Hematopoietic multipotent progenitor cell treated with erythropoietin and hydrocortisone succinate and interleukin-3 and kit ligand, for 4 days (in vitro differentiated cells): Measurements from ENCODE around the gene NR3C1.

ENCODE experiments used
- DNase-seq: peaks from one replicate; pipeline ENCODE4 v3.0.0-alpha.2; 2015

NR3C1 gene

DNA sequence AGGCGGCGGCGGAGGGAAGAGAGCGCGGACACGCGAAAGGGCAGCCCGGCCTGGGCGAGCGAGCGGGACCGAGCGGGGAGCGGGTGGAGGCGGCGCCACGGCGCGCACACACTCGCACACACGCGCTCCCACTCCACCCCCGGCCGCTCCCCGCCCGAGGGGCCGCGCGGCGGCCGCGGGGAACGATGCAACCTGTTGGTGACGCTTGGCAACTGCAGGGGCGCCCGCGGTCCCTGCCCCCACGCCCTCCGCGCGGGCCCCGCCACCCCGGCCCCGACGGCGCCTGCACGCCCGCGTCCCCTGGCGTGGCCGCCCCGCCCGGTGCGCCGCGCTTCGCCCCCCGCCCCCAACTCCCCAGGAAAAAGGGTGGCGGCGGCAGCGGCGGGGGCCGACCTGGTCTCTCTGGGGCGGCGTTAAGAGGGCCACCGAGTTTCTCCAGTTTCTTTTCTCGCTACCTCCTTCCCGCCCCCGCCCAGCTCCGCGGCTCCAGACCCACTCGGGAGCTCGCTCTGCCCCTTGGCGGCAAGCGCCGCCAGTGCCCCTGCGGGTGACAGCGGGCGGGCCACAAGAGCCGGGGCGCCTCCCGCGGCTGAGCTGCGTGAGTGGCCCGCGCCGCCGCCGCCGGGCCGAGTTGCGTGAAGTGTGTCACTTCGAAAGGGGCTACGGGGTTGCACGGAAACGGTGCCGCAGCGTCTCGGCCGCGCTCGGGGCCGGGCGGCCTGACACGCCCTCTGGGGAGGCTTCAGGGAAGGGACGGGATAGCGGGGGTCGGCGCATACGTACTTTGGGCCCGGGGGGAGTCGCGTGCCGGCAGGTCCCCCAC, at the start of gene NR3C1:
Gene NR3C1 (minus strand): TSS at position 94 of the 823 bp plus-strand sequence. CDS start 2,847 bp downstream, outside the sequence.
- peak; percentile 93 for DNase-seq

DNA sequence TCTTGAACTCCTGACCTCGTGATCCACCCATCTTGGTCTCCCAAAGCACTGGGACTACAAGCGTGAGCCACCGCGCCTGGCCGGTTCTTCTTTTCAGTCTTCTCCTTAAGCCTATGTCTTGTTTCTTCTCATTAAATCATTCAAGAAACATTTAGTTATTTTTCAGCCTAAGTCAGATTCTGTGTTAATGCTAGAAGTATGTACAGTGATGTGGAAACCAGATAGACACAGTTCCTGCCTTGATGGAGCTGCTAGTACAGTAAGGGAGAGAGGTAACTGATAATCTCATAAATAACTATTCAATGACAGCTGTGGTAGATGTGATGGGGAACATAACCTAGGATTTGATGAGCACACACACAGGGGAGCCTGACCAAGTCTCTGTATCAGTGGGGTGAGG, 46.3 kb upstream of the NR3C1 start:
- no peak for DNase-seq

DNA sequence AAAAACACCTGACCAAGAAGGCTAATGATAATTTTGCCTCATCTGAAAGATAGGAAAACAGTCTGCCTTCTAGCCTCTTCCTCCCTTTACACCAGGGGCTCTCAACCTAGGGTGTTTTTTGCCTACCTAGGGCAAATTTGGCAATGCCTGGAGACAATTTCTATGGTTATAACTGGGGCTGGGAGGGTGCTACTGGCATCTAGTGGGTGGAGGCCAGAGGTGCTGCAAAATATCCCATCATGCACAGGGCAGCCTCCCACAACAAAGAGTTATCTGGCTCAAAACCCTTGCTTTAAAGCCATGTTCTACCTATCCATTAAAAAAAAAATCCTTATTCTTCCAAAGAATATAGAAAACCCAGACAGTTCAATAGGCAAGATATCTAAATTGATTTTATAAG, 45.0 kb upstream of the NR3C1 start:
- DNase-seq = no peak

DNA sequence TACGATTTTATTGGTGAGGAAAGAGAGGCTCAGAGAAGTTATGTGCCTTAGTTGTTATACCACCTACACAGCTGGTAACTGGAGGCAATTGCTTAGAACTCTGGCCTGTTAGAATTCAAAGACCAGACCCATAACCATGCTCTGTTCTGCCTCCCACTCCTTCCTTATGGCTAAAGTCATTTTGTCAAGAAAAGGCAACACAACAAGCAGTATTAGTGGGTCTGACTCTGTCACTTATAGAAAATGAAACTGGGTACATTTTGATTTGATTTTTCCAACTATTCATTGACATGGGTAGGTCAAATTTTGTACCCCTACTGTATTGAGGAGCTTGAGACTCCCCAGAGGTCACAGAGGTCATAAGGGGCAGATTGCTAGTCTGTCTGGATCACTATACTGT, 44.5 kb upstream of the NR3C1 start:
- DNase-seq = no peak

DNA sequence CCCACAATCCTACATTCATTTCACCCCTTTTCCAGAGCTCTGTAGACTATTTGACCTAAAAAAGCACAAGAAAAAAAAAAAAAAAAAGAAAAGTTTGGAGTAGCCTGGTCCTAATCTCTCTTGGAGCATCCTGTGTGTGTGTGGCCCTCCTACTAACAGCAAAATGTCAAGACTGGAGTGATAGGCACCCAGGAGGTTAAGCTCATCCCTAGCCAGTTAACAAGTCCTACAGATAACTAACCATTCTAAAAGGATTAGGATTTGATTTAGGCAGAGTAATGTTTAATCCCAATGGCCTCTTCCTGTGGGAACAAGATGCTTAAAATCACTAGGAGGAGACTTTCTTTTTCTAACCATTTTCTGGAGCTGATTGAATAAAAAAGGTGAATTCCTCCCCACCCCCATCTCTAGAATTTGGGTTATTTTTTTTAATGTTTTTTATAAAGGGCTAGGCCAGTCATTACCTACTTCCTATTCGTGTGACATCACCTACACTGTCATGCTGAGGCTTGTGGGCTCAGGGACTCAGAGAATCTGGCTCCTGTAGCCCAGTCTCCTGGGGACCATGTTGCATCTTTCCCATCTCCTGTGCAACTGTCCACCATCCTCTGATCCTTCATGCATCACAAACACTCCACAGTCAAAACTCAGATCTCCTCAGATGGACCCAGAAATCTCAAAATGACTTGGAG, 43.2 kb upstream of the NR3C1 start:
- no peak for DNase-seq

DNA sequence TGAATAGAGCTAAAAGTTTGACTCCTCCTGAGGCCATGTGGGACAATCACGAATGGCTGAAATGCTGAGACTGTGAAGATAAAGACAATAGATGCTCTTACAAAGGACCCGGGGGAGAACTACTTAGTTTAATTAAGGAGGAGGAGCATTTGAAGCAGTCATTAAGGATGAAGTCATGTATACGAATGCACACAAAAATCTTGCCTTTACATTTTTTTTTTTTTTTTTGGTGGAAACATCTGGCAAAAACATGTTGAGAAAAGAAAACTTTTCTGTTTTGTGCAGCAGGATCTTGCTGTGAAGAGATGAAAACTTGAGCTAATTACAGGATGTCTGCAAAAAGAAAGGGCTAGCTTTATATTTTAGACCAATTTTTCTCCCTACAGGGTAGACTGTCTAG, 42.3 kb upstream of the NR3C1 start:
- DNase-seq = no peak

DNA sequence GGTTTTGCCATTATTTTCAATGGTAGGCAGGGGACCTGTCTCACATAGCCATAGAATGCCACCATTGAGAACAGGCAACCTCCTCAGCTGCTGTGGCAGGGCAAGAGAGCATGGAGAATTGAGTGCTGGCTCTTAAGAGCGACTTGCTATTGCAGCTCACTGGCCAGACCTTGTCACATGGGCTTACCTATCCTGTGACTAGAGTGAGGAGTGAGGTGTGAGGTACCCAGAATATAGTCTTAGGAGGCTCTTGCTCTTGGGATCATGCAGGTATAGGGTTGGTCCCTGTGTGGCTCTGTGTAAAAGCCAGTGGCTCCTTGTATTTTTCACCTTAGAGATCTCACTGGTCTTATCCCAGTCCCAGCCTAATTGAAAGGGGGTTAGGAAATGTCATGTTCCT, 39.8 kb upstream of the NR3C1 start:
- DNase-seq = no peak

DNA sequence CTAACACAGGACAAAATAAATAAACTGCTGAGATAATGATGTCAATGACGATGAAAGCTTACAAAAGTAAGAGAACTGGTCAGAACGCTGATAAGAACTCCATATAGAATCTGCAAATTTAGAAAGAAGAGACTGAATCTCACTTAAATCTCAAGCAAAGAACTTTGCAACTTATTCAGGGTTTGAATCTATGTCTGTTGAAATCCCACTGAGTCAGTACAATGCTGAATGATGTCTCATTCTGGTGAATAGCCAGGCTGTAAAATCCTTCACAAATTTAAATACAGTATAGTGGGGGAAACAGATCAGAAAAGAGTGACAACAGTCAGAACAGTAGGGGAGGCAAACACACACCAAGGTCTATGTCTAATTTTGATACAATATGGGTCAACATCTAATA, 38.9 kb upstream of the NR3C1 start:
- DNase-seq = no peak

DNA sequence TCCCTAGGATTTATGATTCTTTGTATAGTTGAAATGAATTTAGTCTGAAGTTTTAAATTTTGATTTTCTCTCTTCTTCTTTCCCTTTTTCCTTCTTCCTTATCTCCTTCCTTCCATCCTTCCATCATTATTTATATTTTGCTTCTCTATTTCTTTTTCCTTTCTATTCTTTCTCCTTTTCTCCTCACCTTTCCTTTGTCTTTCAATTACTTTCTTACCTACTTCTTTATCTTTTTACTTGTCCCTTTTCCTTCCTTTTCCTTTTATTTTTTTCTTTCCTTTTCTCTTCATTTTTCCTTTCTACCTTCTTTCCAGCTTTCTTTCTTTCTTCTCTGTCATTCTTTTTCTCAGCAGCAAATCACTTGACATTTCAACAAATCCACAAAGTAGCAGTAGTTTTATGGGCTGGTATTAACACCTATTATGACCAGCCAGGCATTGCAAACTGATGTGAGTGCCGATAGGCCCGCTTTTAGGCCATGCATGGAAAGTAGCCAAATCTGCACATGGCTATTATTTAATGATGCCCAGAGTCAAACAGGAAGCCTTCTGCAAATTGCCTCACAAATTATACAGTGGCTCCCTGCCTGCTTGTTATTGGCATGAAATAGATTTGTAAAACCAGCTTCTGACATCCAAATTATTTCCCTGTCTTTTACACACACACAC, 37.1 kb upstream of the NR3C1 start:
- DNase-seq = no peak

DNA sequence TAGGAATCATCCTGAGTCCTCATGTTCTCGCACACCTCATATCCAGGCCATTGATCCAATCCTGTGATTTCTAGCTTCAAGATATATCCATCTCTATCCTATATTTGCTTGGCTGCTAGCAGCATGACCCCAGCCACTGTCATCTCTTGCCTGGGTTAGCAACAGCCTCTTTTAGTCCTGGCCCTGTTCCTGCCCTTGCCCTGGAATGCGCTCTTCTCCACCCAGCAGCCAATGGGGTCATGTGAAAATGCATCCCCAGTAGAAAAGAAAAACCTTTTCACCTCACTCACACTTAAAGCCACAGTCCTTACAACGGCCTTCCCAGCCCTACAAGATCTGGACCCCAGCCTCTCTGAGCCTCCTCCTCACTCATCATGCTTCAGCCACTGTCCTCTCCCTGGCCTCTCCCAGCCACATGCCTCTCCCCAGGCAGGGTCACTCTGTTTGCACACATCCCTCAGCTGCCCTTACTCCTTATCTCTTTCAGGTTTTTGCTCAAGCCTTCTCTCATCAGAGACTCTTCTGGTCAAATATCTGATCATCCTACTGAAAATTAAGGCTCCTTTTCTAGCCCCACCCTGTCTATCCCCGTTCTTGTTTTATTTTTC, 34.3 kb upstream of the NR3C1 start:
- no peak for DNase-seq

DNA sequence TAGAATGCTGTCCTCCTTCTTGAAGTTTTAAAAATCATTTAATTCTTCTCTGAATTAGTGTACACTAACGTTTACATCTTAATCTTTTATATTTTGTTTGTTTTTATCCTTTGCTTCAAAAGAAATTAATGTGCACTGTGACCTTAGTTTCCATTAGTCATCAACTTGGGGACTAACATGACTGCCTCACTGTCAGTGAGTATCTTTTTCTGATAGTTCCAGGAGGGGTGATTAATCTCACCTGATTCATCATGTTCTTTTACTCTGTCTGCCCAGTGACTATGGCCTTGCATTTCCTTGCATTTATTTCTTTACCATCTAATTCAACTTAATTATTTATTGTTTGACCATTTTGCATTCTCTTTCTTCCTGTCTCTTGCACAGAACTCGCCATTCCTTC, 33.4 kb upstream of the NR3C1 start:
- DNase-seq = no peak

DNA sequence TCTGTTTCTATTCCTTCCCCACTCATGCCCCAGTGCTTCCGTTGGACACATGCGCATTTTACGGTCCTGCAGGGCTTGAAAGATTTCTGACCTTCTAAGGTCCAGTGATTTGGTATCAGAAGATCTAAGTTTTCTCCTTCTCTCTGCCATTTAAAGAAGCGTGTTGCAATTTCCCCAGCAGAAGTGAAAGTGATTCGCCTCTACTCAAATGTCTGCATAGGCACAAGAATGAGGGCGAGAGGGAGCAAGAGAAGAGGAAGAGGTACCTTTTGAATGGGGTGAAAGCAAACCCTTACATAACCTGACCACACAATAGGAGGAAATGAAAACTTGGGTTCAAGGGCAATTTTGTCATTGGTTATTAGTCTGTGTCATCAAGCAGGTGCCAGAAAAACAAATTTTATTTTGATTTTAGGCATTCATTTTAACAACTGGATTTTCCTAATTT, 31.7 kb upstream of the NR3C1 start:
- DNase-seq = peak; percentile 84

DNA sequence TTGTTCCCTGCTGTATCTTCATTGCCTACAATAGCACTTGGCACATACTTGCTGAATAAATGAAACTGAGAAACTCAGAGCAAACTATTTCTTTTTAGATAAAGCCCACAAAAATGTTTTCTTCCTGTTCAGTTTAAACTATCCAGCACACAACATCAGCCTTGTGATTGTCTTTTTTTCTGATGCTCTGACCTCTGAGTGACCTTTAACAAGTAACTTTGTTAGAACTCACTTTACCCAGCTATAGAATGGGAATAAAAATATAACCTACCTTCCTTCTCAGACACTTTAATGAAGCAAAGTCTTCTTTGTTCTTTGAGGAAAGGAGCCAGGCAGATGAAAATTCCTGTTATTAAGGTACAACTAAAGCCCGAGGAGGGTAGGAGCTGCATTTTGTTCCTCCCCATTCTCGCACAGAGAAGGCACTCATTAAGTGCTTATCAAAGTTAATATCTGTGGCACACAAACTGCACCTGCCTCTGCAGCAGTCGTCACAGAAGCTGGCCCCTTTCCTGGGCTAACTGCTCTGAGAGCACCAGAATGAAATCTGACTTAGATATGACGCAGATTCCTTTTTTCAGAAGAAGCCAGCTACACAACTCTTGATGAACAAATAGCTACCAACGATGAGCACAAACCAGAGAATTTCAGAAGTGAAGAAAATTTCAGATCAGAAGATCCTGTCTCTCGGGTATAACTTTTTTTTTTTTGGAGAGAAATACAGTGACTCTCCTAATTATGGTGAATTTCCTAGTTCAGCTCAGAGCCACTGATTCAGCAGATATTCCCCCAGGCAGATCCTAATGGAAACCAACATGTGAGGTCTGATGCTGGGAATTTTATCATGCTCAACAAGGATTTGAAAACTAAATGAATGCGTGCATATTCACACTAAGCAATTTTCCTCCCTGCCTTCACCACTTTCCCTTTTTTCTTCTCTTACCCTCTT, 31.0 kb upstream of the NR3C1 start:
- peak; percentile 20 for DNase-seq

DNA sequence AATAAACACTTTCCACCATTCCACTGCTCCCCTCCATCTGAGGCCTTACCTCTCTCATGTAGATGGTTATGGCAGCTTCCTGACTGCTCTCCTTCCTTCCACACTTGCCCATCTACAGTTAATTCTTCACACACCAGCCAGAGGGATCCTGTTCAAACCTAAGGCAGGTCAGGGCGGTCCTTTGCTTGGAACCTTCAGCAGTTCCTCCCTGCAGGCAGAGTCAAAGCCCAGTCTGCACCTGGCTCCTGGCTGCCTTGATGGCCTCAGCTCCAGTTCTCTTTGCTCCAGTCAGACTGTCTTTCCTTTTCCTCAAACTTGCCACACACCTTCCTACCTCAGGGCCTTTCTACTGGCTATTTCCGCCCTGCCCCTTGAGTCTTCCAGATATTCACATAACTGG, 30.2 kb upstream of the NR3C1 start:
- DNase-seq = no peak

DNA sequence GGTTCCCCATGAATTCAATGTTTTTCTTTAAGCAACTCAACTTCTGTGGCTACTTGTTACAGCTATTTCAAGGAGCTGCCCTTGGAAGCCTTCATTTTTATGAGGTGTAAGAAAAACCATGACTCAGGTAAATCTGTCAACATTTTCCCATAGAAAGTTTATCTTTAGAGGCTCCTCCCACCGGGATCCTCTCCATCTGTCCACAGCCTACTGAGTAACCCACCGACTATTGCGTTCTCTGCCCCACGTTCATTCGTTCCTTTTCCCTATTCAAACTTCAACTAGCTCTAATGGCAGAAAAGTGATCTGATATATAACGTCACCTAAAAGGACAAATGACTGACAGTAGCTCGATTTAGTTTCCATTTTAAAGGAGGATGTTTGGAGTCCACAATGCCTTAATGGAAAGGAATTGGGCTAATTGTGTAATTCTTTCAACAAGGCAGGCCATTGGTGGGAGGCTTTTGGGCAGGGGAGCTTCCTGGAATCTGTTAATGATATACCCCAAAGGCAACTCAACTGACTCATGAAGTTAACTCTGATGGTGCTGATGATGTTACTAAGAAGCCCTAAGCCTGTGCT, 29.3 kb upstream of the NR3C1 start:
- no peak for DNase-seq

DNA sequence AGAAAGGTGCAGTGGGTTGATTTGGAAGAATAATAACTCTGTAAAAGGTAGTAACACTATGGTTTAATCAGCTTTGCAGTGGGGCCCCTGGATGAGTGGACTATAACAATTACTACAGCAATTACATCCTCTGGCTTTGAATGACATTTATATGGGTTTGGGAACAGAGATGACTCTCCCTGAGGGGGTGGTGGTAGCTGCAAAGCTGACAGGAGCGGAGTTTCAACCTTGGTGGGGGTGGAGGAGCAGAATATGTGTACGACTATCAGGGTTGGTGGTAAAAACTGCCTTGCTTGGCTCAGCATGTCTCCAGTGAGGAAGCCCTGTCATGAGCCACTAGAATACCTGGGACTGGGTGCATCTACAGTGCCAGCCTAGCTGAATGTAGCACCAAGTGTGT, 28.3 kb upstream of the NR3C1 start:
- DNase-seq = no peak

DNA sequence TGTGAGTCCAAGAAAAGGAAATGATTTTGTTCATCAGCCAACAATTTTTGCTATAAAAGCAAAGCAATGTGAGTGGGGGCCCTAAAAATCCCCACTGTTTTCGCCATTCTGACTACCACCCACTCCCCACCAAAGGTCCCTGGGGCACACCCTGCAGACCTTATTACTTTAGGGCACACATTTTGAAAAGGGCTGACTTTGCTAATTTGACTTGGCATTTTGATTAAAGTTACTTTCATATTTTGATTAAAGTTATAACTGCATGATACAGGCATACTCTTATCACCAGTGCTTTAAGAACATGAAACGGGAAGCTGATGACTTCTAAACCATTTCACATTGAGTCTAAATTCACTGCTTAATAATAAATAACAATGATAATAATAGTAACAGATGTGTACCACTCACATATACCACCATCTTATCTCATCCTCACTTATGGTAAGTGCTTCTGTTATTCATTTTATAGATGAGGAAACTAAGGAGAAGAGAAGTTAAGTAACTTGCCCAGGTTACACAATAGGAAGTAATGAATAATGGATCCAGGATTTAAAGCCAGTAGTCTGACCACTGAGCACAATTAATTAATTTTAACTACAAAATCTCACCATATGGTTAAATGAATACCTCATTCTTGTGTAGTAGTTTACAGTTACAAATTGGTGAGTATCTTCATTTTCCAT, 25.4 kb upstream of the NR3C1 start:
- no peak for DNase-seq

DNA sequence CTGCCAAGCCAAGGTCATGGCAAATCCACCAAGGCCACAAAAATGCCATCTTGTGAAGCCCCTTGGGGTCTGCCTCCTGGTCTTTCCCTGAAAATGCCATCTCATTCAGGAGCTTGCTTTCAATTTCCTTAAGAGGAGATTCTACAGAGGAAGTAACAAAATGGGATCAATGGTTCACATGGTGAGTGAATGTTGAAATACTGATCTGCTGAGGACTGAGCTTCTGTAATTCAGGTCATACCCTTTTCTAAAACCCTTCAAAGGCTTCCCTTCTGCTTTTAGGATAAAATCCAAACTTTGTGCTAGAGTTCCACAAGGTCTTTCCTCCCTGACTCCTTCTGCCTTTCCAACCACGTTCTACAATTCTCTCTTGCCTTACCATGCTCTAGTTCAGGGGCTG, 24.7 kb upstream of the NR3C1 start:
- DNase-seq = no peak

DNA sequence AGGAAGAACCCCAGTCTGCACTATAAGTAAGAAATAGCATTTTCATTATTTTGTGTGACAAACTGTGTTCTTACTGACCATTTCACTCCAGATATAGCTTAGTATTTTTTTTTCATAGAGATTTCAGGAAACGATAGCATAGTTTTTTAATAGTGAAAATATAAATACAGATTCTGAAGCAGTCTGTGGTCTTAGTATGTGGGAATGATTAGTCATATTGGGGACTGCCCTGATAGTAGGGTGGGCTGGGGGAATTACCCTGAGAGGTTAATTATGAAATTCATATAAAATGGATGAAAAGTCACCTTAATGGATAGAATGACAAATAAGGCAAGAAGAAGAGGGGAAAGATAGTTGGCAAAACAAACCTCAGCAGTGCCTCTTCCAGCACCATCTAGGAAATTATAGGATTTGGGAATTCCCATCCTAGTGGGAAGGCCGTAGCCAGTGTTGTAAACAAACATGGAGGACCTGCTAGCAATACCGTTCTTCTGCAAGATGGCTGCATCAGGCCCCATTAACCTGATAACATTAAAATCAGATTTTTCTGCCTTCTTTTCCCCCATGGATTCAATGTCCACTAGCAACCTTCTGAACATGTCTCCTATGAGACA, 23.7 kb upstream of the NR3C1 start:
- no peak for DNase-seq

DNA sequence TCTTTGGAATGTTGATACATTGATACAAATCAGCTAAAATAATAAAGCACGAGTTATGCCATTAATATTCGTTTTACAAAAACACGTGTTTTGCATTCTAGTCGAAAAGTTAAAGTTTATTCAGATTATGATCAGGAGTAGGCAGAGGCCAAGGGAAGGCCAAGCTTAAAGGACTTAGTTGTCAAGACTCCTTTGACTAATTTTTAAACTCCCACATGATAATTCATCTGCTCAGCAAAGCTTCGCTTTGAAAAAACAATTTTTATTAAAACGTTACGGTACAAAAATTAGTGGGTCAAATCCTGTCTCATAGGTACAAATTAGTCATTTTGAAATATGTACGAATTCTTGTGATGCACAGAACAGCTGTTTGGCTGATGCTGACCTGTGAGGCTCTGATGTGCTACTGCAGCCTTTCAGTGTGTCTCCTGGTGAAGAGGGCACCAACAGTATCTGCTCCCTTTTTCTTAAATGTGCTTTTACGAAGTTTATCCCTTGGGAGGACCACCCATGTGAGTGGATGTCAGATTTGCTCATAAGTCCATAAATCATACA, 23.0 kb upstream of the NR3C1 start:
- no peak for DNase-seq

DNA sequence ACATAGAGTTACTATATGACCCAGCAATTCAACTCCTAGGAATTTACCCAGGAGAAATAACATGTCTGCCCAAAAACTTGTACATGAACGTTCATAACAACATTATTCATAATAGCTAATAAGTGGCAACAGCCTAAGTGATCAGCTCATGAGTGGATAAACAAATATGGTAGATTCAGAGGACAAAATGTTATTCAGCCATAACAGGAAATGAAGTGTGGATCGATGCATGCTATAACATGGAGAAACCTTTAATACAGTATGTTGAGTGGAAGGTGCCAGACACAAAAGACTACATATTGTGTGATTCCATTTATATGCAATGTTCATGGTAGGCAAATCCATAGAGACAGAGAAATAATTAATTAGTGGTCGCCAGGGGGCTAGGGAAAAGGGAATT, 22.3 kb upstream of the NR3C1 start:
- no peak for DNase-seq
